ENCODE results near the gene TMEM38B.
"Not testable (repeated sequence)": the region's sequence is repeated elsewhere in the genome, so short reads cannot be mapped to it uniquely, and the experiment has no call there.

TMEM38B gene

GRCh38 chr9:105757496-105758251 lies 63.3 kb downstream of the TMEM38B start:
- in situ Hi-C loops (cut with HindIII; ENCODE audit: low sequenced_read_pairs), result no loop called here
- no peak for DNase-seq (ENCODE audit: low read depth)
- H3K4me3 ChIP-seq (ENCODE audit: low read depth, low read length), result no peak overlapping the region
- no peak for TF ChIP-seq CTCF (IDR thresholded peaks at IDR 0.05; ENCODE audit: low read depth, low read length, missing control alignments)

GRCh38 chr9:105760053-105760452 lies 65.7 kb downstream of the TMEM38B start:
- no peak overlapping the region for H3K4me3 ChIP-seq (ENCODE audit: low read depth, low read length)
- no peak for DNase-seq (ENCODE audit: low read depth)
- TF ChIP-seq CTCF (IDR thresholded peaks at IDR 0.05; ENCODE audit: low read depth, low read length, missing control alignments), result no peak
- in situ Hi-C loops (cut with HindIII; ENCODE audit: low sequenced_read_pairs), result no loop called here

- in situ Hi-C loops (cut with HindIII; ENCODE audit: low sequenced_read_pairs); DNase-seq (ENCODE audit: low read depth); H3K4me3 ChIP-seq (ENCODE audit: low read depth, low read length): not testable (repeated sequence)
Measured at GRCh38 chr9:105782561-105783494, 88.5 kb downstream of the TMEM38B start.

GRCh38 chr9:105783495-105783872 lies 89.1 kb downstream of the TMEM38B start:
- H3K4me3 ChIP-seq (ENCODE audit: low read depth, low read length); DNase-seq (ENCODE audit: low read depth); in situ Hi-C loops (cut with HindIII; ENCODE audit: low sequenced_read_pairs): not testable (repeated sequence)

GRCh38 chr9:105786796-105787195 lies 92.5 kb downstream of the TMEM38B start:
- in situ Hi-C loops (cut with HindIII; ENCODE audit: low sequenced_read_pairs); DNase-seq (ENCODE audit: low read depth): not testable (repeated sequence)

GRCh38 chr9:105816202-105816744 lies 121.9 kb downstream of the TMEM38B start:
- no peak for DNase-seq (ENCODE audit: low read depth)
- no peak for TF ChIP-seq CTCF (IDR thresholded peaks at IDR 0.05; ENCODE audit: low read depth, low read length, missing control alignments)
- in situ Hi-C loops (cut with HindIII; ENCODE audit: low sequenced_read_pairs), result no loop called here
- H3K4me3 ChIP-seq (ENCODE audit: low read depth, low read length), result no peak overlapping the region

More at GRCh38 chr9:105786796-105787195, 92.5 kb downstream of the TMEM38B start:
- not testable (repeated sequence) for H3K4me3 ChIP-seq (ENCODE audit: low read depth, low read length)

GRCh38 chr9:105816981-105817380 lies 122.6 kb downstream of the TMEM38B start:
- TF ChIP-seq CTCF (IDR thresholded peaks at IDR 0.05; ENCODE audit: low read depth, low read length, missing control alignments), result no peak
- in situ Hi-C loops (cut with HindIII; ENCODE audit: low sequenced_read_pairs), result no loop called here
- no peak for DNase-seq (ENCODE audit: low read depth)
- no peak overlapping the region for H3K4me3 ChIP-seq (ENCODE audit: low read depth, low read length)

- no peak for DNase-seq (ENCODE audit: low read depth)
- in situ Hi-C loops (cut with HindIII; ENCODE audit: low sequenced_read_pairs), result no loop called here
- TF ChIP-seq CTCF (IDR thresholded peaks at IDR 0.05; ENCODE audit: low read depth, low read length, missing control alignments), result no peak
- no peak overlapping the region for H3K4me3 ChIP-seq (ENCODE audit: low read depth, low read length)
Measured at GRCh38 chr9:105818903-105819302, 124.6 kb downstream of the TMEM38B start.

All from astrocyte of the cerebellum (primary cell).